Natural killer cell treated with Interleukin-12 subunit alpha and Interleukin-12 subunit beta and Interleukin-15 and Interleukin-18, amount 100 ng/mL, for 72 hours (primary cell): ENCODE results near the gene SPOCK1. TPM values are rescaled to one million over a fixed set of nuclear protein-coding genes. Genes with fewer than 3 reads are reported as not detected.
A peak's percentile ranks its signal among the peaks of the same experiment; 100 is the strongest.

Experiments used
- ATAC-seq, 2 donors: fragments of 150-1000 bp; cut with Tn5 transposase in 1 of 2; sonication (Bioruptor Pico), chemical (Tn5 transposase) in 1 of 2; 2 replicates each; pipeline ENCODE4 v1.10.0; 2021
- DNase-seq: peaks from one replicate; pipeline ENCODE4 v3.0.0; 2022; ENCODE audit warnings: low spot score
- H3K27ac Mint-ChIP-seq, 2 donors: 1 replicate in 1 of 2; 2 replicates in 1 of 2; pipeline ENCODE4 v1.8.0; 2022; ENCODE audit warnings: mixed read lengths in 2 of 2, mild to moderate bottlenecking in 1 of 2, moderate library complexity in 1 of 2
- H3K27me3 Mint-ChIP-seq, 2 donors: 1 replicate in 1 of 2; 2 replicates in 1 of 2; pipeline ENCODE4 v1.8.0; 2022; ENCODE audit warnings: mixed read lengths in 2 of 2
- H3K36me3 Mint-ChIP-seq: one replicate; pipeline ENCODE4 v1.8.0; 2022; ENCODE audit warnings: mixed read lengths
- H3K4me1 Mint-ChIP-seq, 2 donors: 1 replicate in 1 of 2; 2 replicates in 1 of 2; pipeline ENCODE4 v1.8.0; 2022; ENCODE audit warnings: low read depth in 2 of 2, mixed read lengths in 2 of 2, mild to moderate bottlenecking in 1 of 2
- H3K4me3 Mint-ChIP-seq: one replicate; pipeline ENCODE4 v1.8.0; 2022; ENCODE audit warnings: mixed read lengths
- H3K9me3 Mint-ChIP-seq: 2 replicates; pipeline ENCODE4 v1.8.0; 2022; ENCODE audit warnings: mixed read lengths
- total RNA-seq, 2 donors: library from RNA; stranded (reverse); gene quantifications; one replicate each; pipeline ENCODE4 v1.2.3, GENCODE V29; 2022

SPOCK1 gene
- total RNA-seq, 2 donors from 2014 or later: not detected

- DNase-seq (no peak), ATAC-seq (peak in 1 of 2 donors; percentile 35)
- H3K4me3 Mint-ChIP-seq: no peak overlapping the region
- H3K27me3 Mint-ChIP-seq: peaks cover 0 to 2% of the 10 kb centered on the region in 2 donors
- no peaks in the 10 kb centered on the region for H3K9me3 Mint-ChIP-seq
- no peaks in the 10 kb centered on the region for H3K36me3 Mint-ChIP-seq
- no peaks in the 10 kb centered on the region for H3K4me1 Mint-ChIP-seq
- no peak overlapping the region for H3K27ac Mint-ChIP-seq
Measured at GRCh38 chr5:137370096-137371071, 128.7 kb downstream of the SPOCK1 start.

GRCh38 chr5:137368651-137369050, 130.5 kb downstream of the SPOCK1 start:
- no peaks in the 10 kb centered on the region for H3K4me1 Mint-ChIP-seq
- DNase-seq (no peak), ATAC-seq (no peak)
- no peaks in the 10 kb centered on the region for H3K9me3 Mint-ChIP-seq
- no peak overlapping the region for H3K4me3 Mint-ChIP-seq
- no peaks in the 10 kb centered on the region for H3K36me3 Mint-ChIP-seq
- no peaks in the 10 kb centered on the region for H3K27me3 Mint-ChIP-seq
- no peak overlapping the region for H3K27ac Mint-ChIP-seq

GRCh38 chr5:137367951-137368350, 131.2 kb downstream of the SPOCK1 start:
- ATAC-seq: no peak
- Mint-ChIP-seq H3K9me3 (no peaks in the 10 kb centered on the region), H3K4me3 (no peak overlapping the region), H3K27me3 (peaks cover 0 to 3% of the 10 kb centered on the region in 2 donors), H3K4me1 (no peaks in the 10 kb centered on the region), H3K36me3 (no peaks in the 10 kb centered on the region), H3K27ac (no peak overlapping the region)
- no peak for DNase-seq

GRCh38 chr5:137366526-137366925, 132.6 kb downstream of the SPOCK1 start:
- DNase-seq (no peak), ATAC-seq (no peak)
- Mint-ChIP-seq H3K9me3 (no peaks in the 10 kb centered on the region), H3K27me3 (peaks cover 0 to 3% of the 10 kb centered on the region in 2 donors), H3K27ac (no peak overlapping the region), H3K36me3 (no peaks in the 10 kb centered on the region), H3K4me3 (no peak overlapping the region), H3K4me1 (no peaks in the 10 kb centered on the region)

- Mint-ChIP-seq H3K36me3 (no peaks in the 10 kb centered on the region), H3K9me3 (no peaks in the 10 kb centered on the region), H3K4me3 (no peak overlapping the region), H3K27ac (no peak overlapping the region), H3K27me3 (peaks cover 0 to 3% of the 10 kb centered on the region in 2 donors), H3K4me1 (no peaks in the 10 kb centered on the region)
- DNase-seq (no peak), ATAC-seq (no peak)
Measured at GRCh38 chr5:137365126-137365865, 133.8 kb downstream of the SPOCK1 start.

GRCh38 chr5:137361280-137361679, 137.8 kb downstream of the SPOCK1 start:
- DNase-seq (no peak), ATAC-seq (no peak)
- H3K4me3 Mint-ChIP-seq: no peak overlapping the region
- no peaks in the 10 kb centered on the region for H3K4me1 Mint-ChIP-seq
- H3K27me3 Mint-ChIP-seq: peaks cover 5 to 11% of the 10 kb centered on the region in 2 donors
- no peak overlapping the region for H3K27ac Mint-ChIP-seq
- H3K9me3 Mint-ChIP-seq: no peaks in the 10 kb centered on the region
- no peaks in the 10 kb centered on the region for H3K36me3 Mint-ChIP-seq

GRCh38 chr5:137360607-137361006, 138.5 kb downstream of the SPOCK1 start:
- Mint-ChIP-seq H3K36me3 (no peaks in the 10 kb centered on the region), H3K4me3 (no peak overlapping the region), H3K27ac (no peak overlapping the region), H3K27me3 (peaks cover 5 to 11% of the 10 kb centered on the region in 2 donors), H3K4me1 (no peaks in the 10 kb centered on the region), H3K9me3 (no peaks in the 10 kb centered on the region)
- ATAC-seq: no peak
- DNase-seq: no peak

- no peak overlapping the region for H3K4me3 Mint-ChIP-seq
- H3K27ac Mint-ChIP-seq: no peak overlapping the region
- peaks cover 5 to 11% of the 10 kb centered on the region in 2 donors for H3K27me3 Mint-ChIP-seq
- ATAC-seq (no peak), DNase-seq (no peak)
- H3K9me3 Mint-ChIP-seq: no peaks in the 10 kb centered on the region
- H3K36me3 Mint-ChIP-seq: no peaks in the 10 kb centered on the region
- H3K4me1 Mint-ChIP-seq: no peaks in the 10 kb centered on the region
Measured at GRCh38 chr5:137359941-137360340, 139.2 kb downstream of the SPOCK1 start.

GRCh38 chr5:137357436-137357835, 141.7 kb downstream of the SPOCK1 start:
- Mint-ChIP-seq H3K27ac (no peak overlapping the region), H3K27me3 (peaks cover 15 to 18% of the 10 kb centered on the region in 2 donors), H3K9me3 (no peaks in the 10 kb centered on the region), H3K4me3 (no peak overlapping the region), H3K4me1 (no peaks in the 10 kb centered on the region), H3K36me3 (no peaks in the 10 kb centered on the region)
- ATAC-seq (no peak), DNase-seq (no peak)

- Mint-ChIP-seq H3K27me3 (peaks cover 15 to 18% of the 10 kb centered on the region in 2 donors), H3K27ac (no peak overlapping the region), H3K9me3 (no peaks in the 10 kb centered on the region), H3K4me3 (no peak overlapping the region), H3K36me3 (no peaks in the 10 kb centered on the region), H3K4me1 (no peaks in the 10 kb centered on the region)
- DNase-seq (no peak), ATAC-seq (no peak)
Measured at GRCh38 chr5:137356127-137356526, 143.0 kb downstream of the SPOCK1 start.

- peaks cover 15 to 18% of the 10 kb centered on the region in 2 donors for H3K27me3 Mint-ChIP-seq
- H3K36me3 Mint-ChIP-seq: no peaks in the 10 kb centered on the region
- H3K9me3 Mint-ChIP-seq: no peaks in the 10 kb centered on the region
- DNase-seq (no peak), ATAC-seq (no peak)
- H3K27ac Mint-ChIP-seq: no peak overlapping the region
- no peaks in the 10 kb centered on the region for H3K4me1 Mint-ChIP-seq
- no peak overlapping the region for H3K4me3 Mint-ChIP-seq
Measured at GRCh38 chr5:137355708-137356107, 143.4 kb downstream of the SPOCK1 start.

- H3K4me1 Mint-ChIP-seq: no peaks in the 10 kb centered on the region
- H3K9me3 Mint-ChIP-seq: no peaks in the 10 kb centered on the region
- no peak overlapping the region for H3K27ac Mint-ChIP-seq
- peaks cover 12 to 20% of the 10 kb centered on the region in 2 donors for H3K27me3 Mint-ChIP-seq
- no peak overlapping the region for H3K4me3 Mint-ChIP-seq
- ATAC-seq (no peak), DNase-seq (no peak)
- no peaks in the 10 kb centered on the region for H3K36me3 Mint-ChIP-seq
Measured at GRCh38 chr5:137352095-137352494, 147.0 kb downstream of the SPOCK1 start.

GRCh38 chr5:137350791-137351190, 148.3 kb downstream of the SPOCK1 start:
- no peaks in the 10 kb centered on the region for H3K36me3 Mint-ChIP-seq
- no peak overlapping the region for H3K4me3 Mint-ChIP-seq
- peaks cover 10 to 23% of the 10 kb centered on the region in 2 donors for H3K27me3 Mint-ChIP-seq
- no peaks in the 10 kb centered on the region for H3K9me3 Mint-ChIP-seq
- H3K27ac Mint-ChIP-seq: no peak overlapping the region
- DNase-seq: no peak
- no peaks in the 10 kb centered on the region for H3K4me1 Mint-ChIP-seq
- ATAC-seq: no peak

GRCh38 chr5:137348759-137349158, 150.4 kb downstream of the SPOCK1 start:
- H3K9me3 Mint-ChIP-seq: no peaks in the 10 kb centered on the region
- H3K36me3 Mint-ChIP-seq: no peaks in the 10 kb centered on the region

More at GRCh38 chr5:137348759-137349158, 150.4 kb downstream of the SPOCK1 start:
- H3K4me3 Mint-ChIP-seq: no peak overlapping the region
- no peak overlapping the region for H3K27ac Mint-ChIP-seq
- H3K27me3 Mint-ChIP-seq: peaks cover 6 to 18% of the 10 kb centered on the region in 2 donors
- ATAC-seq (no peak), DNase-seq (no peak)
- no peaks in the 10 kb centered on the region for H3K4me1 Mint-ChIP-seq
